PC-9 (cell line): ENCODE data around the gene LILRB3. TPM values are rescaled to one million over a fixed set of nuclear protein-coding genes. Genes with fewer than 3 reads are reported as not detected.
"Not testable (repeated sequence)": the region's sequence is repeated elsewhere in the genome, so short reads cannot be mapped to it uniquely, and the experiment has no call there.

Source experiments
- BruUV-seq: library from RNA; stranded (reverse); fragments of 400-500 nt; replicated peaks from 2 replicates; lab custom pipeline; 2021; lab: Mats Ljungman, UMichigan
- CTCF ChIA-PET: fragments of 300-600 bp; sonication (Branson Sonifier 250); formaldehyde crosslinking; loops from one replicate; lab custom pipeline; 2022; ENCODE audit warnings: antibody characterized with exemption; lab: Charles Lee
- POLR2A ChIA-PET: fragments of 300-600 bp; sonication (Branson Sonifier 250); formaldehyde crosslinking; loops from one replicate; lab custom pipeline; 2022; ENCODE audit warnings: antibody characterized with exemption; ENCODE audit not compliant: unreplicated experiment; lab: Charles Lee
- DNase-seq, 2 experiments: peaks; one replicate each; pipeline versions ENCODE4 v3.0.0 to v3.0.0-alpha.2; 2015 to 2022; ENCODE audit warnings: mixed read lengths in 1 of 2
- H2AFZ ChIP-seq: fragments of 200-600 bp; sonication (generic); 2 replicates; pipeline ENCODE4 v1.8.1; 2017; ENCODE audit warnings: antibody characterized with exemption
- H3F3A ChIP-seq: fragments of 200-600 bp; sonication (generic); 2 replicates; pipeline ENCODE4 v1.8.1; 2017; ENCODE audit warnings: antibody characterized with exemption, mild to moderate bottlenecking, low read depth; ENCODE audit not compliant: insufficient read depth
- H3K27ac ChIP-seq: fragments of 200-600 bp; sonication (generic); 2 replicates; pipeline ENCODE4 v1.6.1; 2016; ENCODE audit warnings: mixed run types
- H3K27me3 ChIP-seq: fragments of 200-600 bp; sonication (generic); 2 replicates; pipeline ENCODE4 v1.6.1; 2016; ENCODE audit warnings: low read depth, mixed run types; ENCODE audit not compliant: insufficient read depth
- H3K36me3 ChIP-seq: fragments of 200-600 bp; sonication (generic); 2 replicates; pipeline ENCODE4 v1.6.1; 2016; ENCODE audit warnings: low read depth, mixed run types
- H3K4me1 ChIP-seq: fragments of 200-600 bp; sonication (generic); replicated peaks from 2 replicates; pipeline ENCODE4 v1.6.1; 2016; ENCODE audit warnings: mixed run types; ENCODE audit not compliant: insufficient read depth
- H3K4me2 ChIP-seq: fragments of 200-600 bp; sonication (generic); 2 replicates; pipeline ENCODE4 v1.6.1; 2017; ENCODE audit warnings: mixed run types
- H3K4me3 ChIP-seq: fragments of 200-600 bp; sonication (generic); 2 replicates; pipeline ENCODE4 v1.6.1; 2016; ENCODE audit warnings: mixed run types
- H3K79me2 ChIP-seq: fragments of 200-600 bp; sonication (generic); 2 replicates; pipeline ENCODE4 v1.6.1; 2017; ENCODE audit warnings: low read depth, mixed run types
- H3K9me2 ChIP-seq: fragments of 200-600 bp; sonication (generic); 2 replicates; pipeline ENCODE4 v1.8.1; 2017; ENCODE audit warnings: mild to moderate bottlenecking; ENCODE audit not compliant: insufficient read depth
- H3K9me3 ChIP-seq: fragments of 200-600 bp; sonication (generic); 2 replicates; pipeline ENCODE4 v1.8.1; 2016; ENCODE audit warnings: low read depth; ENCODE audit not compliant: insufficient read depth
- H4K20me1 ChIP-seq: fragments of 200-600 bp; sonication (generic); 2 replicates; pipeline ENCODE4 v1.8.1; 2017; ENCODE audit not compliant: insufficient read depth
- EZH2 ChIP-seq: fragments of 200-600 bp; sonication (generic); IDR thresholded peaks from 2 replicates; pipeline ENCODE4 v1.8.0; 2017; ENCODE audit warnings: antibody characterized with exemption, low read depth
- intact Hi-C: fragments of 100-400 bp; cut with micrococcal nuclease; formaldehyde crosslinking; loops from one replicate; pipeline ENCODE4 v1.10.0; 2022; ENCODE audit not compliant: unreplicated experiment
- total RNA-seq: library from RNA; stranded (reverse); gene quantifications from 2 replicates; pipeline ENCODE4 v1.2.3, GENCODE V29; 2021
- TF ChIP-seq, protein P1 (sequence below): fragments of 200-600 bp; sonication (generic); conservative IDR thresholded peaks from 2 replicates; pipeline ENCODE4 v1.6.1; 2017; ENCODE audit warnings: mixed run types, antibody characterized with exemption, mild to moderate bottlenecking, moderate library complexity

Gene LILRB3
- total RNA-seq, 1 experiment from 2014 or later = not detected

DNA sequence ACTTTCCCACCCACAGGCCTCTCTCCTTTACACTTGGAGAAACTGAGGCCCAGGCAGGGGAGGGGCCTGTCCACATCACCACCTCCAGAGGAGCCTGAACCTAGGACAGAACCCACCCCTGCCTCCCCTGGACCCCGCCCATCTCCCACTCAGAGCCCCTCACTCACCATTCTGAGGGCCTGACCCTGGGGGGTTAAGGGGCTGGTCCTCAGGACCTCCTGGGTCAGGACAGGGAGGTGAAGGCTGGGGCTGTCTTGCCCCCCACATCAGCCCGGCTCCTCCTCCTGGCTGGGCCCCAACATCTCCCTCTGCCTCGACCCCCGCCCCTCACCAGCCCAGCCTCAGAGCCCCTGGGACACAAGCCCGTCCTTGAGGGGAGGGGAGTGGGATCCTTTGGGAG, 3.1 kb downstream of the LILRB3 start:
- H2AFZ ChIP-seq, H3K4me3 ChIP-seq, H3K79me2 ChIP-seq, H3F3A ChIP-seq, CTCF ChIA-PET, H3K4me2 ChIP-seq, H3K4me1 ChIP-seq, POLR2A ChIA-PET, H4K20me1 ChIP-seq, H3K36me3 ChIP-seq, DNase-seq, H3K9me3 ChIP-seq, BruUV-seq, H3K9me2 ChIP-seq, H3K27ac ChIP-seq: not testable (repeated sequence)
- H3K27me3 ChIP-seq = peaks cover 12% of the 10 kb centered on the region; the same call in 1 of the 2 replicates
- intact Hi-C loops = loop anchor here (2.0 kb wide), 1 partner anchor 21 kb away; no protein-coding TSS in a partner anchor

DNA sequence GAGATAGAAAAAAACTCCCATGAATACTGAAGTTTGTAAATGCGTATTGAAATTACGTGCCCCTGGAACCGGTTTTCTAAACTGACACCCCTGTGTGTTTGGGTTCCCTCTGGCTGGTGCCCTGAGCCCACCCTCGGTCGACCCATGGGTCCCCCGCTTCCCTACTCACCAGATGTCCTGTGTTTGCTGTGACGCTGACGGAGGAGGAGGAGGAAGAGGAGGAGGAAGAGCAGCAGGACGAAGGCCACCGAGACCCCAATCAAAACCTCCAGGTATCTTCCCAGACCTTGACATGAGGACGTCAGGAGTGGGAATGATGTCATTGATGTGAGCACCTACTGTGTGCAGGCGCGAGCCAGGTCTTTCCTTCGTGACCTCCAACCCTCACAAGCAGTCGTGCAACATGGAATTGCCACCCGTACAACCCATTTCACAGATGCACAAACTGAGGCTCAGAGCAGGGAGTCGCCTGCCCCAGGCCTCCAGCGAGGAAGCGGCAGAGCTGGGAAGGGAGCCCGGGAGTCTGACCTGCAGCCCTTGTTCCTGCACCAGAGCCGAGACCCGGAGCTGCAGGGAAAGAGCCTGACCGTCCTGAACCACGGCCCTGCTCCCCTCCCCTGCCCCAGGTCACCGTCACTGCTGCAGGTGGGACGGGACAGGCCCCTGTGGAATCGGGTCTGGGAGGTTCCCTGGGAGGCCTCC, 3.7 kb downstream of the LILRB3 start:
- H3K79me2 ChIP-seq = no peaks in the 10 kb centered on the region
- no peak for DNase-seq
- H3K36me3 ChIP-seq = no peaks in the 10 kb centered on the region
- H3K27me3 ChIP-seq = peaks cover 11% of the 10 kb centered on the region; the same call in 1 of the 2 replicates
- no peak overlapping the region for H3K4me3 ChIP-seq
- ChIA-PET CTCF (no interaction called here), POLR2A (no interaction called here)
- no peaks in the 10 kb centered on the region for H3K9me2 ChIP-seq
- no peak overlapping the region for H3K27ac ChIP-seq
- H2AFZ ChIP-seq = no peak overlapping the region
- H3K9me3 ChIP-seq = no peaks in the 10 kb centered on the region
- H4K20me1 ChIP-seq = no peaks in the 10 kb centered on the region
- intact Hi-C loops = loop anchor here (2.0 kb wide), 1 partner anchor 22 kb away; no protein-coding TSS in a partner anchor
- TF ChIP-seq EZH2 = no peak
- TF ChIP-seq, protein P1, sequence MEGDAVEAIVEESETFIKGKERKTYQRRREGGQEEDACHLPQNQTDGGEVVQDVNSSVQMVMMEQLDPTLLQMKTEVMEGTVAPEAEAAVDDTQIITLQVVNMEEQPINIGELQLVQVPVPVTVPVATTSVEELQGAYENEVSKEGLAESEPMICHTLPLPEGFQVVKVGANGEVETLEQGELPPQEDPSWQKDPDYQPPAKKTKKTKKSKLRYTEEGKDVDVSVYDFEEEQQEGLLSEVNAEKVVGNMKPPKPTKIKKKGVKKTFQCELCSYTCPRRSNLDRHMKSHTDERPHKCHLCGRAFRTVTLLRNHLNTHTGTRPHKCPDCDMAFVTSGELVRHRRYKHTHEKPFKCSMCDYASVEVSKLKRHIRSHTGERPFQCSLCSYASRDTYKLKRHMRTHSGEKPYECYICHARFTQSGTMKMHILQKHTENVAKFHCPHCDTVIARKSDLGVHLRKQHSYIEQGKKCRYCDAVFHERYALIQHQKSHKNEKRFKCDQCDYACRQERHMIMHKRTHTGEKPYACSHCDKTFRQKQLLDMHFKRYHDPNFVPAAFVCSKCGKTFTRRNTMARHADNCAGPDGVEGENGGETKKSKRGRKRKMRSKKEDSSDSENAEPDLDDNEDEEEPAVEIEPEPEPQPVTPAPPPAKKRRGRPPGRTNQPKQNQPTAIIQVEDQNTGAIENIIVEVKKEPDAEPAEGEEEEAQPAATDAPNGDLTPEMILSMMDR = no peak
- no peaks in the 10 kb centered on the region for H3K4me1 ChIP-seq
- H3K4me2 ChIP-seq = no peak overlapping the region
- H3F3A ChIP-seq = 0 out of 2 replicates have a peak, but pooled peaks cover 5% of the 10 kb centered on the region
- BruUV-seq = no TSS peak

DNA sequence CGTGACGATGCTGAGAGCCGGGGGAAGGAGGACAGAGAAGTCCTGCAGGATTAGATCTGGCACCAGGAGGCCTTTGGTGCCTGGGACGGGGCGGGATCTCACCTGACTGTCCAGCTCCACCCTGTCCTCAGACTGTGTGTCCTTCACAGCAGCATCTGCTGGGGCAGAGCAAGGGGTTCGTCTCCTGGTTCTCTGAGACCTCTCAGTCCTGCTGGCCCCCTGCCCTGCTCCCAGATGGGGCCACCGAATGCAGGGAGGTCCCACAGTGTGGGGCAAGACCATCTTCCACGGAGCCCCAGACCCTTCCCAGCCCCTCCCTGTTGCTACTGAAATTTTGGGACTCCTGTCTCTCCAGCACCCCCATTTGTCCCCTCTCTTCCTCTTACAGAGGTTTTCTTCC, 4.5 kb downstream of the LILRB3 start:
- Histone ChIP-seq H3K27me3 (peaks cover 11% of the 10 kb centered on the region; the same call in 1 of the 2 replicates), H3F3A (0 out of 2 replicates have a peak, but pooled peaks cover 5% of the 10 kb centered on the region), H3K36me3 (no peaks in the 10 kb centered on the region), H3K4me3 (no peak overlapping the region), H4K20me1 (no peaks in the 10 kb centered on the region), H3K27ac (no peak overlapping the region), H3K4me1 (no peaks in the 10 kb centered on the region), H2AFZ (no peak overlapping the region), H3K4me2 (no peak overlapping the region), H3K9me2 (no peaks in the 10 kb centered on the region), H3K79me2 (no peaks in the 10 kb centered on the region), H3K9me3 (no peaks in the 10 kb centered on the region)
- no peak for TF ChIP-seq EZH2
- TF ChIP-seq, protein P1 = no peak
- ChIA-PET POLR2A (no interaction called here), CTCF (no interaction called here)
- DNase-seq = no peak
- intact Hi-C loops = loop anchor here (2.0 kb wide), 1 partner anchor 23 kb away; no protein-coding TSS in a partner anchor
- no TSS peak for BruUV-seq

DNA sequence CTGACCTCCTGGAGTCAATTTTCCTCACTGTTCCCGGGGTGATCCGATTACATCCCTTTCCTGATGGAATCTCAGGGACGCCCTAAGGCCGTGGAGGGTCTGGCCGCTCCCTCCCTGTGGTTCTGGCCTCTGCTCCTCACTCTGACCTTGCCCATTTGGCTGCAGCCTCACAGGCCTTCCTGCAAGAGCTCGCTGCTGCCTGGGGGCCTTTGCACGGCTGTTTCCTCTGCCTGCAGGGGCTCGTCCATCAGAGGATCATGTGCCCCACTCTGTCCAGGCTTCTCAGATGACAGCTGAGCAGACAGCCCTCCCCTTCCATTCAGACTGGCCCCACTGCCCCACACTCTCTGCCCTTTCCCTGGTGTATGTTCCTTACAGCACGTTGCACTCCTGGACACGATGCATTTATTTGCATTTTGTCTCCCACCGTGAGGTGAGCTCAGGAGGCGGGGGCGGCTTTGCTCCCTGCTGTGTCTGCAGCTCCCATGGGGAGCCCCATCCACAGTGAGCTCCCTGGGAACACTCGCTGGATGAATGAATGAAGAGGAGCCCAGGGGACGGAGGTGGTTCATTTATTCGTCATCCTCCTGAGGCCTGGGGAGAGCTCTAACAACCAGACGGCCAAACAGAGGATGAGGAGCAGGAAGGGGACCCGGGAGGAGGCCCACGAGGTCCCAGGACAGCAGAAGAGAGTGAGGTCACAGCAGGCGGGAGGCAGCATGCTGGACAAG, 5.1 kb downstream of the LILRB3 start:
- CTCF ChIA-PET, H3K27ac ChIP-seq, H4K20me1 ChIP-seq, H3K4me1 ChIP-seq, H3K4me2 ChIP-seq, H3K9me2 ChIP-seq, H3F3A ChIP-seq, H3K4me3 ChIP-seq, H3K9me3 ChIP-seq, POLR2A ChIA-PET, DNase-seq, H2AFZ ChIP-seq, H3K36me3 ChIP-seq, H3K79me2 ChIP-seq, BruUV-seq: not testable (repeated sequence)
- peaks cover 11% of the 10 kb centered on the region; the same call in 1 of the 2 replicates for H3K27me3 ChIP-seq
- intact Hi-C loops = loop anchor here (2.0 kb wide), 1 partner anchor 23 kb away; no protein-coding TSS in a partner anchor
